ENCODE measurements around the gene OR2B6. TPM values are rescaled to one million over a fixed set of nuclear protein-coding genes. Genes with fewer than 3 reads are reported as not detected.
"Not testable (repeated sequence)": the region's sequence is repeated elsewhere in the genome, so short reads cannot be mapped to it uniquely, and the experiment has no call there.

OR2B6 gene
- not detected for total RNA-seq

DNA sequence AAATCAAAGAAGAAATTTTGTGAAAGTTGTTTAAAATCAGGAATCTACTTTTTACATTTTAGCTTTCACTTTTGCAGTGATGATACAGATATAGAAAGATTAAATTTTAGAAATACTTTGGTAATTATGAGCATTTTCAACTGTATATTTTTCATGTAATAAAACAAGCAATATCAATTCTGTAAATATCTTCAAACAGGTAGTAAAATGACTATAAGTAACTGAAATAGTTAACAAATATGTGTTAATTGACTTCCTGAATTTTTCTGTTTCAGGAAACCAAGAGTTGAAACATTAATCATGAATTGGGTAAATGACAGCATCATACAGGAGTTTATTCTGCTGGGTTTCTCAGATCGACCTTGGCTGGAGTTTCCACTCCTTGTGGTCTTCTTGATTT lies at the start of gene OR2B6:
OR2B6 (plus strand) TSS at position 301 of the 400 bp plus-strand sequence; CDS start at position 301, 0 bp downstream.
- no peak within 1 kb of the TSS for H3K4me3 Mint-ChIP-seq
- H3K27me3 Mint-ChIP-seq = peaks cover 42% of the 10 kb centered on the region
- H3K4me1 Mint-ChIP-seq (ENCODE audit: low read depth) = no peaks in the 10 kb centered on the region
- ChIA-PET POLR2A (no interaction called here), CTCF (no interaction called here)
- intact Hi-C loops (cut with micrococcal nuclease) = no loop called here
- no peaks in the 10 kb centered on the region for H3K9me3 Mint-ChIP-seq
- no peaks in the 10 kb centered on the region for H3K36me3 Mint-ChIP-seq
- no peak for DNase-seq
- H3K27ac Mint-ChIP-seq = no peak within 1 kb of the TSS

- peaks cover 10% of the 10 kb centered on the region for H3K27me3 Mint-ChIP-seq
- ChIA-PET POLR2A (no interaction called here), CTCF (no interaction called here)
- H3K27ac Mint-ChIP-seq = no peak overlapping the region
- H3K4me3 Mint-ChIP-seq = no peak overlapping the region
- H3K9me3 Mint-ChIP-seq = no peaks in the 10 kb centered on the region
- no peak for DNase-seq
- peaks cover 2% of the 10 kb centered on the region for H3K4me1 Mint-ChIP-seq (ENCODE audit: low read depth)
- intact Hi-C loops (cut with micrococcal nuclease) = loop anchor here (10.0 kb wide), 1 partner anchor 777 kb away; no protein-coding TSS in a partner anchor
- H3K36me3 Mint-ChIP-seq = no peaks in the 10 kb centered on the region
These were observed 49.0 kb upstream of the OR2B6 start for GRCh38 chr6:27908017-27908416.

DNA sequence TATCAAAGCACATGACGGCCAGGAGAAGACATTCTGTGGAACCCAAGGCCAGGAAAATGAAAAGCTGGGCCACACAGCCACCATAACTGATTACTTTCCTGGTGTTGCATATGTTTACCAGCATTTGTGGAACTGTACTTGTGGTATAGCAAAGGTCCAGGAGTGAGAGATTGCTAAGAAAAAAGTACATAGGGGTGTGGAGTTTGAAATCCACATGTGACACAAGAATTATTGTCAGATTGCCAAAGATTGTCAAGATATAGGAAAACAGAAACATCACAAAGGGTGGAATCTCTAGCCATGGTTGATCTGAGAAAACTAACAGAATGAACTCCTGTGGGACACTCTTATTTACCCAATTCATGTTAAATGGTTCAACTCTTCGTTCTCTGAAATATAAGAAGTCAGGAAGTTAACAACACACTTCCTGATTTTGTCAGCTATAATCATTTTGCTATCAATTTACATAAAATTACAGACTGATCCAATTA lies 45.0 kb upstream of the OR2B6 start, which contains the start of gene OR2B2:
OR2B2 (minus strand) TSS at position 441 of the 491 bp plus-strand sequence; CDS start at position 364, 77 bp downstream.
- no peak within 1 kb of the TSS for H3K4me3 Mint-ChIP-seq
- H3K27me3 Mint-ChIP-seq = peaks cover 14% of the 10 kb centered on the region
- DNase-seq = no peak
- H3K36me3 Mint-ChIP-seq = no peaks in the 10 kb centered on the region
- peaks cover 2% of the 10 kb centered on the region for H3K4me1 Mint-ChIP-seq (ENCODE audit: low read depth)
- H3K27ac Mint-ChIP-seq = no peak within 1 kb of the TSS
- POLR2A ChIA-PET = no interaction called here
- CTCF ChIA-PET = no interaction called here
- intact Hi-C loops (cut with micrococcal nuclease) = no loop called here
- no peaks in the 10 kb centered on the region for H3K9me3 Mint-ChIP-seq

GRCh38 chr6:27922949-27923348 lies 34.1 kb upstream of the OR2B6 start:
- no peaks in the 10 kb centered on the region for H3K4me1 Mint-ChIP-seq (ENCODE audit: low read depth)
- CTCF ChIA-PET = no interaction called here
- H3K4me3 Mint-ChIP-seq = no peak overlapping the region
- H3K27ac Mint-ChIP-seq = no peak overlapping the region
- DNase-seq = no peak
- intact Hi-C loops (cut with micrococcal nuclease) = no loop called here
- peaks cover 19% of the 10 kb centered on the region for H3K27me3 Mint-ChIP-seq
- POLR2A ChIA-PET = no interaction called here
- H3K9me3 Mint-ChIP-seq = no peaks in the 10 kb centered on the region
- H3K36me3 Mint-ChIP-seq = no peaks in the 10 kb centered on the region

- DNase-seq = no peak
- H3K36me3 Mint-ChIP-seq = no peaks in the 10 kb centered on the region
- H3K9me3 Mint-ChIP-seq = no peaks in the 10 kb centered on the region
- no peak overlapping the region for H3K4me3 Mint-ChIP-seq
- no peaks in the 10 kb centered on the region for H3K4me1 Mint-ChIP-seq (ENCODE audit: low read depth)
- H3K27ac Mint-ChIP-seq = no peak overlapping the region
- intact Hi-C loops (cut with micrococcal nuclease) = no loop called here
- ChIA-PET POLR2A (no interaction called here), CTCF (no interaction called here)
- H3K27me3 Mint-ChIP-seq = peaks cover 15% of the 10 kb centered on the region
These were observed 32.9 kb upstream of the OR2B6 start for GRCh38 chr6:27924179-27924578.

GRCh38 chr6:27928041-27928440 lies 29.0 kb upstream of the OR2B6 start:
- CTCF ChIA-PET = interaction anchor here (0.6 kb wide), 1 partner anchor 1941 kb away, joined by 3 read pairs; no protein-coding TSS in a partner anchor
- H3K27ac Mint-ChIP-seq; H3K9me3 Mint-ChIP-seq; H3K4me3 Mint-ChIP-seq; DNase-seq; H3K36me3 Mint-ChIP-seq; intact Hi-C loops (cut with micrococcal nuclease); H3K4me1 Mint-ChIP-seq (ENCODE audit: low read depth); POLR2A ChIA-PET: not testable (repeated sequence)
- H3K27me3 Mint-ChIP-seq = peaks cover 18% of the 10 kb centered on the region

DNA sequence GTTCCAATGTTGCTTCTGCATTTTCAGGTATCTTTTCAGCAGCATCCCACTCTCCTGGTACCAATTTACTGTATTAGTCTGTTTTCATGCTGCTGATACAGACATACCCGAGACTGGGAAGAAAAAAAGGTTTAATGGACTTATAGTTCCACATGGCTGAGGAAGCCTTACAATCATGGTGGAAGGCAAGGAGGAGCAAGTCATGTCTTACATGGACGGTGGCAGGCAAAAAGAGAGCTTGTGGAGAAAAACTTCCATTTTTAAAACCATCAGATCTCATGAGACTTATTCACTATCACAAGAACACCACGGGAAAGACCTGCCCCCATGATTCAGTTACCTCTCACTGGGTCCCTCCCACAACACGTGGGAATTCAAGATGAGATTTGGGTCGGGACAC lies 27.1 kb upstream of the OR2B6 start:
- H3K4me3 Mint-ChIP-seq; intact Hi-C loops (cut with micrococcal nuclease); CTCF ChIA-PET; H3K9me3 Mint-ChIP-seq; H3K27ac Mint-ChIP-seq; POLR2A ChIA-PET; H3K4me1 Mint-ChIP-seq (ENCODE audit: low read depth); DNase-seq; H3K36me3 Mint-ChIP-seq: not testable (repeated sequence)
- peaks cover 16% of the 10 kb centered on the region for H3K27me3 Mint-ChIP-seq

DNA sequence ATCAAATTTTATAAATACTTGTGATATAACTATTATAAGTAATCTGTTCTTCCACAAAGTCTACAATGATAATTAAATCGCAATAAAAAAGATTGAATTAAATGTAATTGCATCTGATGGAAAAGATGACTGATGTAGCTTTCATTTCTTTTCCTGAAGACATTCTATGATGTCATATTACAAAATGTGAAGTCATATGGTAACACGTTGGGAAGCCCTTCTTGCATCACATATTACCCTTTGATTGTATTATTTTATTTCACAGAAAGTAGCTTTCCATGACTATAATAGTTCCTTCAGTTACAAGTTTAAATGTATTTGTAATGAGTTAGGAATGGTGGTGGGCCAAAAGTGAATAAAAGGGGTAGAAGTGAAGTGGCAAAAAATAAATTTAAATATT lies 25.8 kb upstream of the OR2B6 start:
- H3K27me3 Mint-ChIP-seq = peaks cover 12% of the 10 kb centered on the region
- no peak overlapping the region for H3K27ac Mint-ChIP-seq
- POLR2A ChIA-PET = no interaction called here
- no peaks in the 10 kb centered on the region for H3K9me3 Mint-ChIP-seq
- no peak for DNase-seq
- H3K36me3 Mint-ChIP-seq = no peaks in the 10 kb centered on the region
- H3K4me1 Mint-ChIP-seq (ENCODE audit: low read depth) = no peaks in the 10 kb centered on the region
- CTCF ChIA-PET = no interaction called here
- intact Hi-C loops (cut with micrococcal nuclease) = no loop called here
- H3K4me3 Mint-ChIP-seq = no peak overlapping the region

DNA sequence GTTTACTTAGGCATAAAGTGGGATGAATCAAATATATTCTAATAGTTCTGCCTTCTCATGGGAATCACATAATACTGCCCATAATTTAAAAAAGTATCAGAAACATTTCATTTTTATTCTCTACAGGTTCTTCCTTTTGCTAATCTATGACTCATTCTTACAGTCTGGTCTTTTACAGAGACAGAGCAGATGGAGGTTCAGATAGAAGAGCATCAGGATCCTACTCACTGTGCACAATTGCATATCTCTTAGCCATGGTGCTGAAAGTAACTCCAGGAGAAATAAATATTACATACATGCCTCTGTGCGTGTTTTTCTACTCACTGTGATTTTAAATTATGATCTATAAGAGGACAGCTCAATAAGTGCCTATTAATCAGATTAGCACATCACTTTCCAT lies 16.3 kb upstream of the OR2B6 start:
- Mint-ChIP-seq H3K27me3 (peaks cover 48% of the 10 kb centered on the region), H3K4me3 (no peak overlapping the region), H3K4me1 (ENCODE audit: low read depth) (no peaks in the 10 kb centered on the region), H3K36me3 (no peaks in the 10 kb centered on the region), H3K9me3 (no peaks in the 10 kb centered on the region), H3K27ac (no peak overlapping the region)
- ChIA-PET POLR2A (no interaction called here), CTCF (no interaction called here)
- intact Hi-C loops (cut with micrococcal nuclease) = no loop called here
- DNase-seq = no peak

- H3K27me3 Mint-ChIP-seq = peaks cover 45% of the 10 kb centered on the region
- H3K27ac Mint-ChIP-seq; H3K36me3 Mint-ChIP-seq; intact Hi-C loops (cut with micrococcal nuclease); DNase-seq; H3K4me1 Mint-ChIP-seq (ENCODE audit: low read depth); CTCF ChIA-PET; H3K4me3 Mint-ChIP-seq; POLR2A ChIA-PET; H3K9me3 Mint-ChIP-seq: not testable (repeated sequence)
These were observed 14.0 kb upstream of the OR2B6 start for GRCh38 chr6:27943072-27943471.

GRCh38 chr6:27948237-27948636 lies 8.8 kb upstream of the OR2B6 start:
- intact Hi-C loops (cut with micrococcal nuclease) = no loop called here
- Mint-ChIP-seq H3K27me3 (peaks cover 27% of the 10 kb centered on the region), H3K27ac (no peak overlapping the region), H3K9me3 (peaks cover 2% of the 10 kb centered on the region), H3K4me3 (no peak overlapping the region), H3K4me1 (ENCODE audit: low read depth) (no peaks in the 10 kb centered on the region), H3K36me3 (no peaks in the 10 kb centered on the region)
- POLR2A ChIA-PET = no interaction called here
- no peak for DNase-seq
- CTCF ChIA-PET = no interaction called here

DNA sequence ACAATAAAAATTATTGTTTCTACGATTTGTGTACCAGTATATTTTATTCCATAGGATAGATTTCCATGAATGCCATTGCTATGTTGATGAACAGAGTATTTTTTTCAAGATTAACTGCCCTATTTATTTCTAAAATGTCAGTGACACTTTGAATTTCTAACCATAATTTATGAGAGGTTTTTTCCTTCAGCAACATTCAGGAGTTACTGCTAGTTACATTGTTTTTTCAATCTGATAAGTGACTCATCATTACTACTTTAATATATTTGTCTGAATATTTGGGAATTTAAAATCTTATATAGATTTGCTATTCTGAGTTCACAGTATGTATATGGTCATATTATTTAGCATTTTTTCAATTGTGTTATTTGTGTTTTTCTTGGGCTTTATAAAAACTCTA lies 6.0 kb upstream of the OR2B6 start:
- Mint-ChIP-seq H3K27me3 (peaks cover 38% of the 10 kb centered on the region), H3K4me1 (ENCODE audit: low read depth) (no peaks in the 10 kb centered on the region), H3K27ac (no peak overlapping the region), H3K4me3 (no peak overlapping the region), H3K36me3 (no peaks in the 10 kb centered on the region), H3K9me3 (peaks cover 2% of the 10 kb centered on the region)
- ChIA-PET CTCF (no interaction called here), POLR2A (no interaction called here)
- no peak for DNase-seq
- intact Hi-C loops (cut with micrococcal nuclease) = no loop called here

DNA sequence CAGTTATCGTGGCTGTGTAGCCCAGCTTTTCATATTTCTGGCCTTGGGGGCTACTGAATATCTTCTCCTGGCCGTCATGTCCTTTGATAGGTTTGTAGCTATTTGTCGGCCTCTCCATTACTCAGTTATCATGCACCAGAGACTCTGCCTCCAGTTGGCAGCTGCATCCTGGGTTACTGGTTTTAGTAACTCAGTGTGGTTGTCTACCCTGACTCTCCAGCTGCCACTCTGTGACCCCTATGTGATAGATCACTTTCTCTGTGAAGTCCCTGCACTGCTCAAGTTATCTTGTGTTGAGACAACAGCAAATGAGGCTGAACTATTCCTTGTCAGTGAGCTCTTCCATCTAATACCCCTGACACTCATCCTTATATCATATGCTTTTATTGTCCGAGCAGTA lies 475 bp downstream of the OR2B6 start:
- POLR2A ChIA-PET = no interaction called here
- intact Hi-C loops (cut with micrococcal nuclease) = no loop called here

More for the DNA sequence above, 475 bp downstream of the OR2B6 start:
- no peaks in the 10 kb centered on the region for H3K4me1 Mint-ChIP-seq (ENCODE audit: low read depth)
- H3K27me3 Mint-ChIP-seq = peaks cover 40% of the 10 kb centered on the region
- no peak overlapping the region for H3K4me3 Mint-ChIP-seq
- H3K36me3 Mint-ChIP-seq = no peaks in the 10 kb centered on the region
- H3K27ac Mint-ChIP-seq = no peak overlapping the region
- H3K9me3 Mint-ChIP-seq = no peaks in the 10 kb centered on the region
- CTCF ChIA-PET = no interaction called here
- DNase-seq = no peak

Data from activated CD4-positive, alpha-beta memory T cell treated with anti-CD3 and anti-CD28 coated beads for 36 hours (primary cell).